HUES64 (cell line): ENCODE data around the gene SECTM1.

Source experiments
- H3K27ac ChIP-seq: 2 replicates; pipeline ENCODE4 v1.7.0; 2013; ENCODE audit warnings: low read depth, low read length, inconsistent platforms
- H3K27me3 ChIP-seq: 2 replicates; pipeline ENCODE4 v1.6.1; 2013; ENCODE audit warnings: mild to moderate bottlenecking, low read length; ENCODE audit not compliant: insufficient read depth
- H3K36me3 ChIP-seq: 2 replicates; pipeline ENCODE4 v1.6.1; 2013; ENCODE audit warnings: mild to moderate bottlenecking, low read length; ENCODE audit not compliant: insufficient read depth
- H3K4me1 ChIP-seq: 2 replicates; pipeline ENCODE4 v1.6.1; 2013; ENCODE audit warnings: mild to moderate bottlenecking, low read length, moderate library complexity; ENCODE audit not compliant: insufficient read depth
- H3K4me3 ChIP-seq: 2 replicates; pipeline ENCODE4 v1.5.1; 2013; ENCODE audit warnings: mild to moderate bottlenecking, low read length, moderate library complexity
- H3K9ac ChIP-seq: 2 replicates; pipeline ENCODE4 v1.6.1; 2013; ENCODE audit warnings: mild to moderate bottlenecking, low read depth, low read length
- H3K9me3 ChIP-seq: 2 replicates; pipeline ENCODE4 v1.6.1; 2013; ENCODE audit warnings: low read depth, low read length; ENCODE audit not compliant: insufficient read depth
- WGBS: fragments of 150-250, 120-280 bp; methylation state at CpG from one replicate; pipeline ENCODE4 v1.1.7; 2013; ENCODE audit warnings: missing lambda C conversion rate; 5-methylcytosine and 5-hydroxymethylcytosine counted together

The SECTM1 gene

DNA sequence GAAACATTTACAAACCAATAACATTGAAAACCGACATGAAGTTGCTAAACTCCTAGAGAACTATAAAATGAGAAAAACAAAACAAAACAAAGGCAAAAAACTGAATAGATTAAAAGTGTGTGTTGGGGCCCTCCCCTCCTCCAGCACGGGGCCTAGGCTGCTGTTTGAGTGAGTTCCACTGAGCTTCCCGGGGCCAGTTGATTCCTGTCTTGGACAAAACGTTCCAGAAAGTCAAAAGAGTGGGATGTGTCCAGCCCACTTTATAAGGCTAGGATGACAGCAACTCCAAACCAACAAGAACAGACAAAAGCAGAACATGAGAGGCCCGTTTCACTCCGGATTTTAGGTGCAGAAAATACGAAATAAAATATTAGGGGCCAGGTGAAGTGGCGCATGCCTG is 48.4 kb downstream of the SECTM1 start:
- 72% methylated on average over 7 of the region's 8 CpGs for WGBS
- Histone ChIP-seq H3K4me3 (no peak overlapping the region), H3K4me1 (no peaks in the 10 kb centered on the region), H3K36me3 (no peaks in the 10 kb centered on the region), H3K9ac (no peak overlapping the region), H3K27ac (no peak overlapping the region), H3K27me3 (no peaks in the 10 kb centered on the region), H3K9me3 (no peaks in the 10 kb centered on the region)

GRCh38 chr17:82283208-82283749 is 50.3 kb downstream of the SECTM1 start:
- Histone ChIP-seq H3K4me1 (peaks cover 6% of the 10 kb centered on the region; the same call in 1 of the 2 replicates), H3K9ac (no peak overlapping the region), H3K9me3 (no peaks in the 10 kb centered on the region), H3K36me3 (no peaks in the 10 kb centered on the region), H3K27ac (no peak overlapping the region), H3K4me3 (no peak overlapping the region), H3K27me3 (no peaks in the 10 kb centered on the region)
- 86% methylated on average over 13 of the region's 13 CpGs for WGBS

- Histone ChIP-seq H3K27ac (no peak overlapping the region), H3K9ac (no peak overlapping the region), H3K36me3 (no peaks in the 10 kb centered on the region), H3K4me3 (no peak overlapping the region), H3K9me3 (no peaks in the 10 kb centered on the region), H3K27me3 (no peaks in the 10 kb centered on the region), H3K4me1 (peaks cover 6% of the 10 kb centered on the region; the same call in 1 of the 2 replicates)
- 94% methylated on average over 25 of the region's 25 CpGs for WGBS
Observed at GRCh38 chr17:82282239-82283207, 51.0 kb downstream of the SECTM1 start.

DNA sequence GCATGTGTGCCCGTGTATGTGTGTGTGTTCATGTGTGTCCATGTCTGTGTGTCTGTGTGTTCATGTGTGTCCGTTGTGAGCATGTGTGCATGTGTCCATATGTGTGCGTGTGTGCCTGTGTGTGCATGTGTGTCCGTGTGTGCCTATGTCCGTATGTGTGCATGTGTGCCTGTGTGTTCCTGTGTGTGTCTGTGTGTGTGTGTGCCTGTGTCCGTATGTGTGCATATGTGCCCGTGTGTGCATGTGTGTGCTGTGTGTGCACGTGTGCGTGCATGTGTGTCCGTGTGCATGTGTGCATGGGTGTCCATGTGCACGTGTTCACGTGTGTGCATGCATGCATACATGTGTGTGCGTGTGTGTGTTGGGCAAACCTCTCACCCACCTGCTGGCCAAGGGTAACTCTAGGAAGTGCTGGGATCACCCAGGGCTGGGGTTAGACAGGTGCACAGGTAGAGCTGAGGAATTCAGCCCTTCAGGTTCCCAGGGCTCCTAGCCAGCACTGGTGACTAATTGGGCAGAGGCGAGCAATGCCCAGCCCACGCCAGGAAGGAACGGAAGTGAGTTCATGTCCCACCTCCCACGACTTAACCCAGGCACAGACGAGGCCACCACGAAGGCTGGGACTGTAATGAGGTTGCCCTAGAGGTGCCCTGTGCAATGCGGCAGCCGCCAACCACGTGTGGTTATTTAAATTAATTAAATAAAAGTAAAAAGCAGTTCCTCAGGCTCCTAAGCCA is 51.9 kb downstream of the SECTM1 start:
- H3K4me1 ChIP-seq = peaks cover 6% of the 10 kb centered on the region; the same call in 1 of the 2 replicates
- no peaks in the 10 kb centered on the region for H3K36me3 ChIP-seq
- no peak overlapping the region for H3K9ac ChIP-seq
- H3K9me3 ChIP-seq = no peaks in the 10 kb centered on the region
- H3K4me3 ChIP-seq = no peak overlapping the region
- 90% methylated on average over 19 of the region's 22 CpGs for WGBS
- H3K27ac ChIP-seq = no peak overlapping the region
- no peaks in the 10 kb centered on the region for H3K27me3 ChIP-seq

- Histone ChIP-seq H3K9me3 (no peaks in the 10 kb centered on the region), H3K9ac (no peak overlapping the region), H3K27ac (no peak overlapping the region), H3K4me3 (no peak overlapping the region), H3K4me1 (peaks cover 6% of the 10 kb centered on the region; the same call in 1 of the 2 replicates), H3K27me3 (no peaks in the 10 kb centered on the region), H3K36me3 (no peaks in the 10 kb centered on the region)
- WGBS = 84% methylated on average over 7 of the region's 7 CpGs
Observed at GRCh38 chr17:82281076-82281475, 52.5 kb downstream of the SECTM1 start.

GRCh38 chr17:82280537-82280936 is 53.0 kb downstream of the SECTM1 start:
- H3K36me3 ChIP-seq = no peaks in the 10 kb centered on the region
- H3K27ac ChIP-seq = no peak overlapping the region
- no peak overlapping the region for H3K4me3 ChIP-seq
- no peaks in the 10 kb centered on the region for H3K9me3 ChIP-seq
- peaks cover 6% of the 10 kb centered on the region; the same call in 1 of the 2 replicates for H3K4me1 ChIP-seq
- 93% methylated on average over 8 of the region's 8 CpGs for WGBS
- peaks cover 1% of the 10 kb centered on the region; the same call in 1 of the 2 replicates for H3K27me3 ChIP-seq
- H3K9ac ChIP-seq = no peak overlapping the region

DNA sequence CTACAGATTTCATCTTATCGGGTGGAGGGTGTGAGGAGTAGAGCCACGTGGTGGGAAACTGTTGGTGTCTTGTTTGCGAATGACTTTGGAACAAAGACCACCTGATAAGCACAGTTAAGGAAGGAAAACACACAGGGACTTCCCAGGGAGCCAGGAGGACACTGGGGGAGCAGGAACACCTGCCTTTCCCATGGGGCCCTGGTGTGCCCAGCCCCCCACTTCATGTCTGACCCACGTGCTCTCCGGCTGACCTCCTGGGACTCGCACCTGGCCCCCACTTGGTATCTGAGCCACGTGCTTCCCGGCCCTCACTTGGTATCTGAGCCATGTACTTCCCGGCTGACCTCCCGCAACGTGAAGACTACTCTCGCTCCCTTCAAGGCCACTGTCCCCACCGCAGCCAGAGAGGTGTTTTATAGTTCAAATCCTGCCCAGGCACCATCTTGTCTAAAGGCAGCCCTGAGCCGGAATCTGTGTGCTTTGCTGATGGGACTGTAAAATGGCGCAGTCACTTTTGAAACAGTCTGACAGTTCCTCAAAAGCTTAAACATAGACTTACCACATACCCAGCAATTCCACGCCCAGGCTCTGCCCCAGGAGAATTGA is 54.7 kb downstream of the SECTM1 start:
- Histone ChIP-seq H3K9ac (no peak overlapping the region), H3K4me3 (no peak overlapping the region), H3K36me3 (no peaks in the 10 kb centered on the region), H3K4me1 (peaks cover 6% of the 10 kb centered on the region; the same call in 1 of the 2 replicates), H3K27ac (no peak overlapping the region), H3K27me3 (peaks cover 6% of the 10 kb centered on the region), H3K9me3 (no peaks in the 10 kb centered on the region)
- WGBS = 74% methylated on average over 16 of the region's 16 CpGs

- Histone ChIP-seq H3K4me1 (peaks cover 9% of the 10 kb centered on the region; the same call in 1 of the 2 replicates), H3K27me3 (peaks cover 6% of the 10 kb centered on the region), H3K9me3 (no peaks in the 10 kb centered on the region), H3K4me3 (no peak overlapping the region), H3K9ac (no peak overlapping the region), H3K27ac (no peak overlapping the region), H3K36me3 (no peaks in the 10 kb centered on the region)
- 83% methylated on average over 9 of the region's 9 CpGs for WGBS
Observed at GRCh38 chr17:82278308-82278707, 55.3 kb downstream of the SECTM1 start.

DNA sequence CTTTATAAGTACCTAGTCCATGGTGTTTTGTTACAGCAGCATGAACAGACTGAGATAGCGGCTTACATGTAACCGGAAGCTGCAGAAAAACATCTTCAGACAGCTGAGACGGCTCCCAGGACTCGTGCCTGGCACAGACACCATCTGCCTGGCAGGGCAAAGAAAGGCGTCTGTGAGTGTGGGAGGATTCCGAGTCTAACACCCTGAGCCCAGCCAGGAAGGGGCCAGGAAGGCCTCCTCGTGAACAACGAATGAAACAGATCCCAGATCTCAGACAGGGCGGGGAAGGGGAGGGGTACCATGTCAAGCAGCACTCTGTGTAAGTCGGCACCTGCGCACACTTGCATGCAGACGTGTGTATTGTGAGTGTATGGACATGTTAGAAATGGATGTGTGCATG is 55.7 kb downstream of the SECTM1 start:
- Histone ChIP-seq H3K4me3 (no peak overlapping the region), H3K27me3 (peaks cover 6% of the 10 kb centered on the region), H3K4me1 (peaks cover 9% of the 10 kb centered on the region; the same call in 1 of the 2 replicates), H3K9me3 (no peaks in the 10 kb centered on the region), H3K9ac (no peak overlapping the region), H3K36me3 (no peaks in the 10 kb centered on the region), H3K27ac (no peak overlapping the region)
- WGBS = 87% methylated on average over 12 of the region's 12 CpGs

GRCh38 chr17:82276938-82277337 is 56.6 kb downstream of the SECTM1 start:
- H3K36me3 ChIP-seq = peaks cover under 1% of the 10 kb centered on the region; the same call in 1 of the 2 replicates

More at GRCh38 chr17:82276938-82277337, 56.6 kb downstream of the SECTM1 start:
- H3K27ac ChIP-seq = no peak overlapping the region
- WGBS = 74% methylated on average over 5 of the region's 5 CpGs
- H3K27me3 ChIP-seq = peaks cover 6% of the 10 kb centered on the region
- no peak overlapping the region for H3K4me3 ChIP-seq
- no peak overlapping the region for H3K9ac ChIP-seq
- peaks cover 9% of the 10 kb centered on the region; the same call in 1 of the 2 replicates for H3K4me1 ChIP-seq
- H3K9me3 ChIP-seq = no peaks in the 10 kb centered on the region
